A172 (cell line): ENCODE results near the gene ZFYVE21. TPM values are rescaled to one million over a fixed set of nuclear protein-coding genes. Genes with fewer than 3 reads are reported as not detected.

Experiments used
- DNase-seq: peaks from one replicate; pipeline ENCODE4 v3.0.0-alpha.2; 2015; ENCODE audit warnings: low spot score
- total RNA-seq: library from RNA; depleted of rRNA; stranded (reverse); fragments of >200 nt; shearing (Covaris generic); gene quantifications from 2 replicates; pipeline ENCODE4 v1.2.3, GENCODE V29; 2014

Gene ZFYVE21
- total RNA-seq, 1 experiment from 2014 or later: 57.4 TPM

DNA sequence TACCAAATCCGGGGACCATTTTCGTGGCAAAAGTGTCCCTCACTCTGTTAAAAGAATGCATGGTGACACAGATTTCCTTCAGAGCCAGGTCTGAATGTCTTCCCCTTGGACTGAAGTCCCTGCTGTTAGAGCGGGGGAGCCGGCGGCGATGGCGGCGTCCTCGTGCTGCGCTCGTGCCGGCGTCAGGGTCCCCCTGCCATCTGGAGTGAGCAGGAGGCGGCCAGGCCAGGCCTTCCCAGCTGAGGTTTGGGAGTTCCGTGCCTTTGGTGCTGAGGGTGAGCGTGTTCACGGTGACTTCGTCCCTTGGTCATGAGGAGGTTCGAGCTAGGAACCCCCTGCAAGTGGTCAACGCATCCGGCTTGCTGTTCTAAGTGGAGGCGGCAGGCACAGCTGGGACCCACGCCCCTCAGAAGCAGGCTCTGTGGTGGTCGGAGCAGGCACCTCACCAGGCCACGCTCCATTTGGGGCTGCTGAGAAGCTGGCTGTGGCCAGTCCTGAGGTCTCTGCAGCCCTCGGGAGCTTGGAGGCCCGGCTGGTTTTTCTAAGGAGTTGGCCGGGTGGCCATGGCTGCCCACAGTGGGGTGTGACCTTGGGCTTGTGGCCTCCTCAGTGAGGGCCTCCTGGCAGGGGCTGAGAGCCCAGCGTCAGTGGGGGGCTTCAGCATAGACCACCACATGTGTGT is 9.5 kb downstream of the ZFYVE21 start:
- no peak for DNase-seq

DNA sequence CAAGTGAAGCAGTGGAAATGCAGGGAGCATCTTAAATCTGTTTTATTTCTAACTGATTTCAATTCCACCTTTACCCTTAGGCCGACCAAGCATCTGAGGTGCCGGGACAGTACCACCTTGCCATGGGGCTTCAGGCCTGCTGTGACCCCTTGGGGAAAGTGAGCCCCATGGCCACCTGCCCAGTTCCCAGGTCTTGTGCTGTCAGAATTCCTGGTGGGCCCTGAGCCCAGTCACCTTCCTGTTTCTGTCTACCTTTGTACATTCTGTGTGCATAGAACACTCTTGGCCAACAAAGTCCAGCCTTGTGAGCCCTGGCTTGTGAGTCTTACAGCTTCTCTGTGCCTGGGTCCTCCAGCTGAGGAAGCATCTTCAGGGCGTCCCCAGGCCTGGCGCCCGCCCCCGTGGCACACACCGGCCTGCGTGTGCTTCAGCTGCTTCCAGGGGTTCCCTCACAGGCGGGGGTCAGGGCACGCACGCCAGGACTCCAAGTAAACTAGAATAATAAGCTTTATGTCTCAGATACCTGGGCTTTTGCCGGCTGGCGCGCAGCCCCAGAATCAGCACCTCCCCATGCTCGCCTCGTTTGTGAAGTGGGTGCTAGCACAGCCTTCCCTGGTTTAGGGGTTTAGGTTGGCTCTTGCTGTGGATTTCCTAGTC is 10.3 kb downstream of the ZFYVE21 start:
- DNase-seq: no peak

DNA sequence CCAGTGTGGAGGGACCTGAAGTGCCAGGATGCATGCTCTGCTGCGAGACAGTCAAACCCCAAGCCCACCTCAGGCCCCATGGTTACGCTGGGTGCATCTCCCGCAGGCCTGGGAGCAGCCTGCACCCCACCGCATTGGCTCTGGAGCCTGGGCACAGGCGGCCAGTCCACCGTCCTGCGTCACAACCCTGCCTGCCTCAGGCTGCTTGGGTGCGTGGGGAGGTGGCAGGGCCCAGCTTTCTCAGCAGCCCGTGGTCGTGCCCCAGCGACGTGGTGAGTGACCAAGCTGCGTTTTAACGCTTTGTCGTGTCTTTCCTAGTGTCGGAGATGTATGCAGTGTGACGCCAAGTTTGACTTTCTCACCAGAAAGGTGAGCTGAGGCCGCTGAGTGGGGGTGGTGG is 10.9 kb downstream of the ZFYVE21 start:
- no peak for DNase-seq

DNA sequence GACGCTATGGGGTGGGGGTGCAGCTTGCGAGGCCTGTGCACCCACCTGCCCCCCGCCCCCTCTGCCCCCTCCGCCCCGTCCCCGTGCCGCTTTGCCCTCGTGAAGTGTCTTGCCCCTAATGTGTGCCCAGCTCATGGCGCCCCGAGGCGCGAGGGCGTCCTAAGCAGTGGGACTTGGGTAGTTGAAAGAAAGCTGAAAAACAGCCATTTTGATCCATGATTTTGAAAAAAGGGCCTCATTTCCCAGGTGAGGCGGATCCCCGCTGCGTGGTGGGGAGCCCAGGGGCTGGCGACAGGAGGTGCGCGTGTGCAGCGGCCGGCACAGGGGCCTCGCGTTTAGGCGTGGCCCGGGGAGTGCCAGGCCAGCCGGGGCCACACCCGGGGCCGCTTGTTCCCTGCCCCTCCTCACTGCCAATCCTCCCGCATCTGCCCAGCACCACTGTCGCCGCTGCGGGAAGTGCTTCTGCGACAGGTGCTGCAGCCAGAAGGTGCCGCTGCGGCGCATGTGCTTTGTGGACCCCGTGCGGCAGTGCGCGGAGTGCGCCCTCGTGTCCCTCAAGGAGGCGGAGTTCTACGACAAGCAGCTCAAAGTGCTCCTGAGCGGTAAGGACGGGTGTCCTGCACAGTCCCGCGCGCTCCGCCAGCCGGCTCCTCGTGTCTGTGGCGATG is 11.8 kb downstream of the ZFYVE21 start:
- DNase-seq: no peak

DNA sequence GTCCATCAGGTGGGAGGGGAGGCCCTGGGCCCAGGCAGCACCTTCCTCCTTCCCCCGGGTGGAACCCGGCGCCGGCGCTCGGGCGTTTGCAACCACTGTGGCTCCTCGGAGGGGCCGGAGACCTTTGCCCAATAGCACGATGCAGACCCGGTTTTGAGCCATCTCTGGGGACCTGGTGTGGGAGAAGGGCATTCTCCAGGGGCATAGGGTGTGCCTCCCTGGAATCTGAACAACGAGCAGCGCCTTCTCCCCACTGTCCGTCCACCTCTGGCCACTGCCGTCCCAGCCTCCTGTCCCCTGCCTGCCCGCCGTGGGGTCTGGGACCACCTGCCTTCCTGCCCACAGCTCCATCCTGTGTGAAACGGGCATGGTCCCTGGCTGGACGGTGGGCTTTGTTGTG is 12.5 kb downstream of the ZFYVE21 start:
- DNase-seq: no peak

DNA sequence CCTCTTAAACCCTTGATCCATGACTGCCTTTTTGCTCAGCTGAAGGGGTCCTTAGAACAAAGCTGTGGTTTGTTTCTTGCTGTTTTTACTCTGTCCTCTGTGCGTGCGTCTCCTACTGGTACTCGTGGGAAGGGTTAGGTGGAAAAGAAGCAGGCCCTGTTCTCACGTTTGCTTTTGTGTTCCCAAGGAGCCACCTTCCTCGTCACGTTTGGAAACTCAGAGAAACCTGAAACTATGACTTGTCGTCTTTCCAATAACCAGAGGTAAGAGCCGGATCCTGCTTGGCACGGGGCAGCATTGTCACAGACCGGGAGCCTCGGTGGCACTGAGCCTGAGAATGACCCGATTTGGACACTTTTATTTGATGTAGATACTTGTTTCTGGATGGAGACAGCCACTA is 13.1 kb downstream of the ZFYVE21 start:
- no peak for DNase-seq

DNA sequence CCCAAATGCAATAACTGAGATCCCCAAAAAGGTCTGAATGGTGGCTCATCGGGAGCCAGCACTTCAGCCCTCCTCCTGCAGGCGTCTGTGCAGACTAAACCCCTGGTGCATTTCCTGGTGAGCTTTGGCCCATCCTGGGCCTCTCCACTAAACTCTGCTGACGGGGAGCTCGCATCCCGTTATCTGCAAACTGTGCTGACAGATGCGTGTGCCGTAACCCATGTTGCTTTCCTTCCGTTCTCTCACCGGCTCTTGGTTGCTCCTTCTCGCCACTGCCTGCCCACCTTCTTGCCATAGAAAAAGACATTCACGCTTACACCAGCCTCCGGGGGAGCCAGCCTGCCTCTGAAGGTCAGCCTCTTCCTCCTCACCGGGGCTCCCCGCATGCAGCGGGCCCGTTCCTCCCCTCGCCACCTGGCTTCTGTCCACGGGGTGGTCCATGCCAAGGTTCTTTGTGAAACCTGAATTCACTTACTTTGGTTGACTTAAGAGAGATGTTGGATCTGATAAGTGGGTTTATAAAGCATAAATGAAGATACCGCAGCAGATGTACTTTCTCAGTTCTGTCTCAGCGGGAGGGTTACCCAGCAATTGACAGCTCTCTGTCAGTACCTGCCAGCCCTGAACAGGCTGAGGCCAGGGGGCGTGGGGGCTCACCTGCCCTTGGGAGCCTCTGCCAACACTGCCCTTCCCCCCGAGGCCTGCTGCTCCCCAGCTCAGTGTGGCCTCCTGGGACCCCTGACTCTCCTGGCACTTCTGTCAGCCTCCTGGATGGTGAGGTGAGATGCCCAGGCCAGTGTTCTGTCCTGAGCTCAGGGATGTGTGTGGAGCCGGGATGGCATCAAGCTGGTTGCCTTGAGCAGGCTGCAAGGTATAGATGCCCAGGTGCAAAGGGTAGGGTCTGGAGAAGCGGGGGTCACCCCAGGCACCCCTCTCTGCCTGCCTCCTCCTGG is 14.2 kb downstream of the ZFYVE21 start:
- DNase-seq: no peak

DNA sequence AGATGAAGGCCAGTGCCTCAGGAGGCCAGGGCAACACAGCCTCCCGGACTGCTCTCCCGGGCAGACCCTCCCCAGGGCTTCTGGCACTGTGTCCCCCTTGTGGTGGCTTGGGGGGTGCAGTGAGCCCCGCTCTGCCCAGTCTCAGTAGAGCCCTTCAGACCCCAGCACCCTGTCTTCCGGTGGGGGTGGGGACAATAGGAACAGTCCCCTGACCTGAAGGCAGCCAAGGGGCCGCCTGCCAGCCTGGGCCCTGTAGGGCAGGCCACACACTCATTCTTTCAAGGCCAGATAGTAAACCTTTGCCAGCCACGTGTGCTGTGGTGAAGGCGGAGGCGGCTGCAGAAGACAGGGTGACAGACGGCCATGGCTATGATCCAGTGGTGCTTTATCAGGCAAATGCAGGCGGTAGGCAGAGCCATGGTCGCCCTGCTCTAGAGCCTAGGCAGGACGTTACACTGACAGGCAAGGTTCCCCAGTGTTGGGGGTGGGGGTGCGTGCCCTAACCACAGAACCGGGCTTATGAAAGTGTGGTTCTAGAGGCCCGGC is 15.0 kb downstream of the ZFYVE21 start:
- DNase-seq: no peak

DNA sequence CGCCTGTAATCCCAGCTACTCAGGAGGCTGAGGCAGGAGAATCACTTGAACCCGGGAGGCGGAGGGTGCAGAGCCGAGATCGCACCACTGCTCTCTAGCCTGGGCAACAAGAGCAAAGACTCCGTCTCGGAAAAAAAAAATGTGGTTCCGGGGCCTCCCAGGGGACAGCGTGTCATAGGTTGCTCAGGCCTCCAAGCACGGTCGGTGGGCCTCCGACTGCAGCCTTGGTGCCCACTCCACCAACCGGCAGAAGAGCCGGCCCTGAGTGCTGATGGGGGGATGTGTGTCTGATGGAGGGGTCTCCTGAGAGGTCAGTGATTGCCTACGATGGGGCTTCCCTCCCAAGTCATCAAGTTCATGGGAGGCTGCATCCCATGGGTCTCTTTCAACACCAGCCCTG is 15.9 kb downstream of the ZFYVE21 start:
- no peak for DNase-seq

DNA sequence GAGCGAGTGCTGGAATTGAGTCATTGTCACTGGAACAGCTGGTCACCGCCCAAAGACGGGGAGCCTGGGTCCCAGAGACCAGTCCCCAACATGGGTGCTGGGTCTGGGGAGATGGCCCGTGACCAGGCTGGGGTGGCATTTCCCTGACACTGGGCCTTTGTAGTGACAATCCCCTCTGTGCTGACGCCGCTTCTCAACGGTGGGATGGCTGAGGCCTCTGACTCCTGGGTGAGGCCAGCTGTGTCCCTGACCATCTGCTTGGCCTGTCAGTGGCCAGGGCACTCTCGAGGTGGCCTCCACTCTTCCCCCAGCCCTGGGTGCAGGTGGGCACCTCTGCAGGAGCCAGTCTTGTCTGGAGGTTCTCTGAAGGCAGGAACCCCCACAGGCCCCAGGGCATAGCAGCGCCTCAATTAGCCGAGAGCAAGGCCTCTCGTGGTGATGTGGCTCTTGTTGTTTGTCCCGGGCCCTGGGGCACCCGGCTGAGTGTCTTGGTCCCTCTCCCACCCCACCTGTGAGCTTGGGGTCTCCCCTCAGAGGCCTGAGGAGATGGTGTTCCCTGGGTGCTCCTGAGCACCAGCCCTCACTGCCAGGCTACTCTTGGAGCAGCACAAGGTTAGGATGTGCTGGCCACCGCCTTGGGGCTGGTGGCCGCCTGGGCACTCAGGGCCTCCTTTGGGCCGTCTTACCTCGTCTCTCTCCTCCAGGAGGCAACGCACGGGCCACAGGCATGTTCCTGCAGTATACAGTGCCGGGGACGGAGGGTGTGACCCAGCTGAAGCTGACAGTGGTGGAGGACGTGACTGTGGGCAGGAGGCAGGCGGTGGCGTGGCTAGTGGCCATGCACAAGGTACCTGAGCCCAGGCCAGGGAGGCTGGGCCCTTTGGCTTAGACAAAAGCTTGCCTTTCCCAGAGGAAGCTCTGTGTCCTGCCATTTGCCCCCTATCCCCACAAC is 16.6 kb downstream of the ZFYVE21 start:
- DNase-seq: no peak

DNA sequence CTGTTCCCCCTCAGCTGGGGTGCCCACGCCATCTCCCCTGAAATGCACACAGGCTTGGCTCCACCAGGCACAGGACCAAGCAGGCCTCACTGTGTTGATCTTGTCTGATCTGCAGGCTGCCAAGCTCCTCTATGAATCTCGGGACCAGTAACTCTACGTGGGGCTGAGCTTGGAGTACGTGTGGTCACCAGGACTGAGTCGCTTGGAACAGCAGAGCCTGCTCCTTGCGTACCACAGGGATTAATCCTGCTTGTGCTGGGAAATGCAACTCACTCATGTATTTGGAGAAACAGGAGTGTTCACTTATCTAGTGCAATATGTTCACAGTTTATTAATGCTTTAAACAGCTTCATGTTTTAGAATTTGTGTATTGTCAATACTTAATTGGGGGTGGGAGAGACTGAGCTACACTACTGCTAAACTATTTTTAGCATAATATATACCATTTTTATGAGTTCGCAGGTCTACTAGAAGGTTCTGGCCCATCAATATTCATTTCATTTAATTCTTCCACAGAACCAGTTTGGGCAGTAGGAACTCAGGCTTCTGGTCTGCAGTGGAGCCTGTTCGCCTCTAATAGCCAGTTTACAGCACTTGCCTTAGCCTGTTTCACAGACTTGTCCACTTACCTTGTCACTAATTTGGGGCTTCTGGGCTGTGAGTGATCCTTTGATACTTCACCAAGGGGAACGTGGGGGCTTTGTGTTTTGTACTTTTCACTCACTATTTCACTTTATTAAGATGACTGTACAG is 17.4 kb downstream of the ZFYVE21 start:
- no peak for DNase-seq

DNA sequence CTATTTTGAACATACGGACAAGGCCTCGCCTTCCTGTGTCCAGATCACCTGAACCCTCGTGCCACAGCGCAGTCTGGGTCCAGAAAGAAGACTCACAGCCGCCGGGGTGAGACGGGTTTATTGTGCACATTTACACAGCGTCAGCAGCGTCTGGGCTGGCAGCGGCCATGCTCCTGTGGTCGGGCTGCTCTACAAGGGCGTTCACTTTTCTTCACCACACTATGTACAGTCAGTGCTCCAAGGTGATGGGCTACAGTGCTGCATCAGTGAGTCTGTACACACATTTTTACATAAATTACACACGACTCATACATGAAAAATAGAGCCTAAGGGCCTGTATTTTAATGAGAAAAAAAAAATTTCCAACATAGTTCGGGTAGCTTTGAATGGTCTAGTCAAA is 18.0 kb downstream of the ZFYVE21 start:
- DNase-seq: no peak

DNA sequence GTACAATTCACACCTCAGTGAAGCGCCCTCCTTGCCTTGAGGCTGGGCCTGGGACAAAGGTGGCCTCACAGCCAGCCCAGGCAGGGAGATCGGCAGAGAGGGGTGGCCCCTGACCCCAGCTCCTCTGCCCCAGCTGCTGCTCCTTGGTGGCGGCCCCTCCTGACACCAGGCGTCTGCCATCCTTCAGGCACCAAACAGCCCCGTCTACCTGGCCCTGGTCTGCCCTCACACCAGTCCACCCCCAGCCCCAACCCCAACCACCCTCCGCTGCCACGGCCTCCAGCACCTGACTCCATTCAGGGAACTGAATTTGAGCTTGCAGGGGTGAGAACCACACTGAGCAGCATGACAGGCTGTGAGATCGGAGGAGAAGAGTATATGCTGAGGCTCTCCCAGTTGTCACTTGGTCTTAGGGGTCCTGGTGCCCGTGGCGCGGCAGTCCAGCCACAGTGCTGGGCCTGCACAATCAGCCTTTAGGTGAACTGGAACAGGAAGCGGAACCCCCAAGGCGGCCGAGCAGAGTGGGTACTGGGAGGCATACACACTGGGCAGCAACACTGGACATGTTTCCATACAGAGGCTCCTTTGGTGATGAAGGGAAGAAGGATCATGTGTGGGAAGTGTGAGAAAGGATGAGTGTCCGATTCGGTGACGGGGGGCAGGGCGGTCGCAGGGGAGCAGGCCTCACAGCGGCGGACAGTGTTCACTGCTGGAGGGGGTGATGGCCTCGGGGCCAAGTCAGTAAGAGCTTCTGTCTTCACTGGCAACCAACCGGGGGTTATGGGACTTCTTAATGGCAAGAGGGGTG is 18.7 kb downstream of the ZFYVE21 start:
- no peak for DNase-seq

DNA sequence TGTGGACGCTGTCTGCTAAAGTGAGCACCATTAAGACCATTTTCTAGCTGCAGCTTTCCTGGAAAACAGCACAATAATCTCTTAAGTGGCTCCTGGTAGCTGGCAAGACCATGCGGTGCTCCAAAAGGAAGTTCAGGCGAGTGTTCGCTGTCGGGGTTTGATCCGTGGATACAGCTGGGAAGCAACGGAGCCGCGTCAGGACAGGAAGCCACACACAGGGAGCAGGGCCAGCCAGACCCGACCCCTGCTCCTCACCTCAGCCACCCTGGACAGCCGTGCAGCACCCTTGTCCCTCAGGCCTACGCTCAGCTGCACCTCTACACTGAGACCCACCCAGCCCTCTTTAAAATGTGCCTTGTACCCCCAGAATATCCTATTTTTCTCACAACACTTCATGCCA is 19.4 kb downstream of the ZFYVE21 start:
- DNase-seq: no peak

DNA sequence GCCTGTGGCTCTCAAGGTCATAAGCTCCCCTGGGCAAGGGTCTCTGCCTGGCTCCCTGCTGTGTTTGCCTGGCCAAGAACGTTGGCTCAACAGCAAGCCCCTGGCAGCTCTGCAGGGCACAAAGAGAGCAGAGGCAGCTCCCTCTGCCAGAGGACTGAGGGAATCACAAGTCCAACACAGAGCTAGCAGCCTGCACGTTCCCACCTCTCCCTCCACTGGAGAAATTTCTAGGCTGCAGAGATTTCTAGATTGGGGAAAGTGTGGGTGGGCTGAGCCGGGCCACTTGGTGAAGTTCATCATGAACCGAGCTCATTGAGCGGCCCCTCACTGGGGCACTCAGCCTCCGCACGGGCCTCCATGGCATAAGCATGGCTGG is 19.8 kb downstream of the ZFYVE21 start:
- DNase-seq: no peak

DNA sequence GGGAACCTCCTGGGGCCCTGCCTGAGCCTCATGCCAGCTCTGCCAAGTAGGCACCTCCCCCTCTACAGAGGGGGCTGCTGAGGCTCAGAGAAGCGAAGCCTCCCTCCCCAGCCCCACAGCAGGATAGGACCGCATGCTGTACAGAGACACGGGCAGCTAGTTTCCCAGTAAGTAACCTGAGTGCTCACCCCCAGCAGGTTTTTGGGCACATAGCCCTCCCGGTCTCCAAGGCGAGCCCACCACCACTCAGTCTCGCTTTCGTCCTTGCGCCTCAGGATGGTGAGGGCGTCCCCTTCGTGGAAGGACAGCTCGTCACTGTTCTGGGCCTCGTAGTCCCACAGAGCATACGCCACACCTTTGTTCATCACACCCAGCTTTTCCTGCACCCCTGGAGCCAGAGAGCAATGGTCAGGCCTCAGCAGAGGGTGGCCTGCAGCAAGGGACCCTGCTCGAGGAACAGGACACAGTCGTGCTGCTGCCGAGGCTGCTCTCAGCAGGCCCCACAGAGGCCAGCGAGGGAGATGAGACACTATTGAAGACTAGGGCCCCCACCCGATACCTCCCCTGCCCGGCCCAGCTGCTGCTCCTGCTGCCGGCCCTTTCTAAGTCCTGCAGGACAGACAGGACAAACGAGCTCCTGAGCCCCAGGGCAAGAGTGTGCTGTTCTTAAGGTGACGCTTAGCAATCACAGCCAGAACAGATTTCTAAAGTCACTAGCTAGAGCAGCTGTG is 20.4 kb downstream of the ZFYVE21 start:
- DNase-seq: no peak

DNA sequence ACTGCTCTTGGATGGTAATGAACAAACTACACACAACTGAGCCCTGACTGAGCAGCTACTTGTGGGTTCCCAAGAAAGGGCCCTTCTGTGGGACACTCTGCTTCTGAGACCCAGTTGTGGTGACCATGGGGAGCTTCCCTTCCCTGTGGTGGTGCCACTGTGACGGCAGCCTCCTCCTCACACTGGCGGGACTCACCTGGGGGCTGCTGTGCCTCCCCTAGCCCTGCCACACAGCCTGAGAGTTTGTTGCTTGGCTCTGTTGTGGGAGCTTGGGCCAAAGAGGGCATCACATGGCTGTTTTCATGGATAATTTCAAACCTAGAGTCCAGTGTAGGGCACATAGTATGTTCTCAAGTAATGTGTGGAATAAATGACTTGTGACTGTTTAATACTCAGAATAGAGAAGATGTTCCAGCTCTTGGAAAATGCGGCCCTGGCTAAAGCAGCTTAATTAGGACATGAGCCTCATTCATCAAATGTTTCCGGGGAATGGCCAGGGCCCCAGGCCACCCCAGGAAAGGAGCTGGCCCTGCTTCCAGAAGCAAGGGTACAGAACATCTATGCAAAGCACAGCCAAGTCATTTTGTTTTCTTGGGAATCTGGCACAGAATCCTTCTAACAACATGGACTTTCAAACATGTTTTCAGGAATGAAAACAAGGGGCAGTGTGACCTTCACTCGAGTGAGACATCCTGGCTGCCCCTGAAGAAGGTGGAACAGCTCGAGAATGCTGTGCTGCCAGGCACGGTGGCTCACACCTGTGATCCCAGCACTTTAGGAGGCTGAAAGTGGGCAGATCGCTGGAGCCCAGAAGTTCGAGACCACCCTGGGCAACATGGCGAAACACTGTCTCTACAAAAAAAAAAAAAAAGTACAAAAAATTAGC is 21.2 kb downstream of the ZFYVE21 start:
- DNase-seq: no peak
